ENCODE results near the gene GP1BB. TPM values are rescaled to one million over a fixed set of nuclear protein-coding genes. Genes with fewer than 3 reads are reported as not detected.

GP1BB gene
- total and polyA plus RNA-seq, 2 donors, result 2.1 to 9.6 TPM

DNA sequence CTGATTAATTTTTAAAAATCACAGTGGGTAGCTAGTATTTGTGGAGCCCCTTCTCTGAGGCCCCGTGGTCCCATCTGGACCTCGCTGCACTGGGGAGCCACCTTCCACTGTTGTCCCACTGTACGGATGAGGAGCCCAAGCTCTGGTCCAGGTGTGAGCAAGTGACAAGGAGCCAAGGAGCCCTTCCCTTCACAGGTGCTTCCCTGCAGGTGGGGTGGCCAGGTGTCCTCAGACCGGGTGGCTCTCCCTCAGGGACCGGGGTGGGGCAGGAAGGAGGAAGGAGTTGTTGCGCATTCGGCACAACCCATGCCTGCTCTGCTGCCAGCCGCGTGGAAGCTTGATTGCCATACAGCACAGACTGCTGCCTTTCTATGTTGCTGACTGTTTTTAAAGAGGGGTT is 19.5 kb upstream of the GP1BB start:
- peaks cover 0 to 25% of the 10 kb centered on the region in 2 donors for H3K27me3 ChIP-seq (ENCODE audit: control insufficient read depth in 2 of 2, insufficient read depth in 1 of 2, low read length in 1 of 2)

DNA sequence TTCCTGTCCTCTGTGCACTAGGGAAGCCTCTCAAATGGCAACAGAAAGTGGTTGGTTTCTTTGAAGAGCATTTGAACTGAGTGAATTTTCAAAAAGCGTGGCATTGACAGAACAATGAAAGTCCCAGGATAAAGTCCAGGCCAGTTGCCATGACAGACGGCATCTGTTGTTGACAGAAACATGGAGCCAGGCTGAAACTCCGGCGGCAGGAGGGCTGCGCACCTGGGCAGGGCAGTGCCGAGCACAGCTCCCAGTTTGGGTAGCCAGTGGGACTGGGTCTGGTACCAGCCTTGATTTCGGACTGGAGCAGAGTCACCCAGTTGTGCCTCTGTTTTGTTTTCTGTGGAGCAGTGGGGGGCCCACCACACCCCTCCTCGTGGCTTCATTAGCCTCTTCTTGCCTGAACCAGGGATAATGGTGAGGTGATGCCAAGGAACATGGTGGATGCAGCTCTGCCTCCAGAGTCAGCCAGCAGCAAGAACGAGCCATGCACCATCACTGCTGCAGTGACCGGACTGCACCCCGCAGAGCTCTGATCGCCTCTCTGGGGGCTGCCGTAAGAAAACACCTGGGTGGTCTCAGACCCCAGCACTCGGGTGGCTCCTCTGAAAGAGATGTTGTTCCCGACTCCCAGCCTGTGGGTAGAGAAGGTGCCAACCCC is 18.9 kb upstream of the GP1BB start:
- Histone ChIP-seq H3K36me3 (ENCODE audit: control insufficient read depth in 2 of 2, insufficient read depth in 2 of 2, low read length in 1 of 2) (no peaks in the 10 kb centered on the region), H3K4me3 (ENCODE audit: low read length in 2 of 2) (no peak overlapping the region), H3K27ac (ENCODE audit: low read depth in 1 of 2, low read length in 1 of 2) (no peak overlapping the region), H3K27me3 (ENCODE audit: control insufficient read depth in 2 of 2, insufficient read depth in 1 of 2, low read length in 1 of 2) (peaks cover 0 to 31% of the 10 kb centered on the region in 2 donors), H3K4me1 (ENCODE audit: control insufficient read depth in 2 of 2, insufficient read depth in 2 of 2, low read length in 2 of 2) (no peaks in the 10 kb centered on the region), H3K9me3 (ENCODE audit: control insufficient read depth in 2 of 2, insufficient read depth in 1 of 2, low read length in 1 of 2) (no peaks in the 10 kb centered on the region)
- WGBS, result 92% methylated on average over 15 of the region's 15 CpGs
- DNase-seq (ENCODE audit: low read depth in 6 of 9, low spot score in 9 of 9), result no peak

More for the DNA sequence above, 19.5 kb upstream of the GP1BB start:
- no peak for DNase-seq (ENCODE audit: low read depth in 6 of 9, low spot score in 9 of 9)
- Histone ChIP-seq H3K9me3 (ENCODE audit: control insufficient read depth in 2 of 2, insufficient read depth in 1 of 2, low read length in 1 of 2) (no peaks in the 10 kb centered on the region), H3K27ac (ENCODE audit: low read depth in 1 of 2, low read length in 1 of 2) (no peak overlapping the region), H3K4me1 (ENCODE audit: control insufficient read depth in 2 of 2, insufficient read depth in 2 of 2, low read length in 2 of 2) (no peaks in the 10 kb centered on the region), H3K36me3 (ENCODE audit: control insufficient read depth in 2 of 2, insufficient read depth in 2 of 2, low read length in 1 of 2) (no peaks in the 10 kb centered on the region), H3K4me3 (ENCODE audit: low read length in 2 of 2) (no peak overlapping the region)
- 81% methylated on average over 9 of the region's 9 CpGs for WGBS

DNA sequence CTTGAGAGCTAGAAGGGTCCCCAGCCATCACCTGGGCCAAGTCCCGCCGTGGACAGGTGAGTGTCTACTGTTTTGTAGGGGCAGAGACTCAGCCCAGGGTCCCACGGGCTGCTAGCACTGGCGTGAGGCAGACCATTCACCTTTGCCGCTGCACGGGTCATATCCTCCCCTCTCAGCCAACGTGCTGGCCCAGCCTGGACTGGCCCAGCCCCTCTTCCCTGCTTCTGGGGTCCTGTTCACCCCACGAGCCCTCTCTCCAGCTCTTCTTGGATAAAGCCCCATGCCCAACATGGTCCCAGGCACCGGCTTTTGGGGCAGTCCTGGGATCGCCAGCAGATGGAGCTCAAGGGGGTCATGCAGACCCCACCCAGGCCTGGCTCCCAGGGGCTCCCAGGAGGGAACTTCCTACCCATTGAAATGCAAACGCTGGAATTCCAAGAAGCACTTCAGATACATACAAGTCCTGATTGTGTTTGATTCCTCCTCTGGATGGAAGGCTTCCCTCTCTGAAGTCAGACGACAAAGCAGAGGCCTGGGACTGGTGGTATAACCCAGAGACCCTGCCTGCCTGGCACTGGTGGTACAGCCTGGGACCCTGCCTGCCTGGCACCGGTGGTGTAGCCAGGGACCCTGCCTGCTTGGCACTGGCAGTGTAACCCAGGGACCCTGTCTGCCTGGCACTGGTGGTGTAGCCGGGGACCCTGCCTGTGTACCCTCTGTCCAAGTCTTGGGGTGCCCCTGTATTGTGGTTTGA is 18.0 kb upstream of the GP1BB start:
- H3K27ac ChIP-seq (ENCODE audit: low read depth in 1 of 2, low read length in 1 of 2), result no peak overlapping the region
- DNase-seq (ENCODE audit: low read depth in 6 of 9, low spot score in 9 of 9), result no peak
- H3K9me3 ChIP-seq (ENCODE audit: control insufficient read depth in 2 of 2, insufficient read depth in 1 of 2, low read length in 1 of 2), result no peaks in the 10 kb centered on the region
- no peaks in the 10 kb centered on the region for H3K4me1 ChIP-seq (ENCODE audit: control insufficient read depth in 2 of 2, insufficient read depth in 2 of 2, low read length in 2 of 2)
- no peak overlapping the region for H3K4me3 ChIP-seq (ENCODE audit: low read length in 2 of 2)
- 87% methylated on average over 14 of the region's 14 CpGs for WGBS
- H3K27me3 ChIP-seq (ENCODE audit: control insufficient read depth in 2 of 2, insufficient read depth in 1 of 2, low read length in 1 of 2), result peaks cover 0 to 39% of the 10 kb centered on the region in 2 donors
- no peaks in the 10 kb centered on the region for H3K36me3 ChIP-seq (ENCODE audit: control insufficient read depth in 2 of 2, insufficient read depth in 2 of 2, low read length in 1 of 2)

DNA sequence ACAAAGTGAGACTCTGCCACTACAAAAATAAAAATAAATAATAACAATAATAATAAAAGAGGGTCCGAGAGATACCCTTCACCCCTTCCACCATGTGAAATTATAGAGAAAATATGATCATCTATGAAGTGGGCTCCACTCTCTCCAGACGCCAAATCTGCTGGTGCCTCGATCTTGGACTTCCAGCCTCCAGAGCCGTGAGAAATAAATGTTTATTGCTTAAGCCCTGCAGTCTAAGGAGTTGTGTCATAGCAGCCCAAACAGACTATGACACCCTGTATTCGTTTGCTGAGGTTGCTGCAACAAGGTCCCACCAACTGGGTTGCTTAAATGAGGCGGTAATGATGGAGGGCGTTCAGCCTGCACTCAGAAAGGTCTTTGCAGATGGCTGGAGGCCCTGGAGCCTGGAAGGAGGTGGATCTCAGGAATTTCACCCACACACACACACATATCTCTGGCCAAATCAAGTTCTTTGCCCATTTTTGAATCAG is 16.6 kb upstream of the GP1BB start:
- no peaks in the 10 kb centered on the region for H3K36me3 ChIP-seq (ENCODE audit: control insufficient read depth in 2 of 2, insufficient read depth in 2 of 2, low read length in 1 of 2)
- WGBS, result 89% methylated on average over 7 of the region's 7 CpGs
- H3K27ac ChIP-seq (ENCODE audit: low read depth in 1 of 2, low read length in 1 of 2), result no peak overlapping the region
- no peaks in the 10 kb centered on the region for H3K9me3 ChIP-seq (ENCODE audit: control insufficient read depth in 2 of 2, insufficient read depth in 1 of 2, low read length in 1 of 2)
- H3K4me1 ChIP-seq (ENCODE audit: control insufficient read depth in 2 of 2, insufficient read depth in 2 of 2, low read length in 2 of 2), result no peaks in the 10 kb centered on the region
- no peak for DNase-seq (ENCODE audit: low read depth in 6 of 9, low spot score in 9 of 9)
- no peak overlapping the region for H3K4me3 ChIP-seq (ENCODE audit: low read length in 2 of 2)
- H3K27me3 ChIP-seq (ENCODE audit: control insufficient read depth in 2 of 2, insufficient read depth in 1 of 2, low read length in 1 of 2), result peaks cover under 1 to 51% of the 10 kb centered on the region in 2 donors

DNA sequence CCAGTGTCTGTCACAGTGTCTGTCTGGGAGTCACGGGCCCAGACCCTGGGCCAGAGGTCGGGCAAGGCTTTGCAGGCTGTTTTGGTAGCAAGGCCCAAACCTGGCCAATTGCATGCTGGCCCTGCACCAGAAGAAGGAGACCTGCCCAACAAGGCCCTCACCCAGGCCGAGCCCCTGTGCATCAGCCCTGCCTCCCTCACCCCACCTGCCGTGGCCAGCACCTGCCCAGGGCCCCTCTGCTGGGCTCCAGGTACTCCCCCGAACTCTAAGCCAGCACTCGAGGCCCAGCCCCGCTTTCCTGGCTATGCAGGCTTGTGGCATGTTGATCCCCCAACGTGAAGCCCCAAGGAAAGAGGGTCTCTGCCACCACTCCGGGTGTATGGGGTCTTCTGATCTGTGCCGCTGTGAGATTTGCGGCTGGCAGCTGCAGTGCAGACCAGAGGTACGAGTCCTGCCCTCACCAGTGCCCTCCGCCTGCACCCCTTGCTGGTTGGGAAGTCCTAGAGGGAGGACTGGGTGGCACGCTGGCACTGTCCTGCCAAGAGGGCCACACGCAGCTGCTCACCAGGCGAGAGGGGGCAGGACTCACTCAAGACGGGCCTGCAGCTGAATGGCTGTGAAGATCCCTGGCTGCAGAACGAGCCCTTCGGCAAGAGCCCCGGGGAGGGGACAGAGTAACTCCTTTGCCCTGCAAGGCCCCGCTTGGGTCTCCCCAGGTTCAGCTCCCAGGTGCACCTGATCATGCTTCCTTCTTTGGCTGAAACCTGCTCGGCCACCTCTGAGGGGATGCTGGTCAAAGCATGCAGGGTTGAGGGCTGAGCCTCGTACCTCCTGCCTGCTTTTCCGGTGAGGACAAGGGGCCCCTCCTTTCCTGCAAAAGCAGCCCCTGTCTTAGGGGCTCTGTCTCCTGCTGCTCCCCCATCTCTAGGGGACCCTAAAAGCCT is 15.7 kb upstream of the GP1BB start:
- Histone ChIP-seq H3K4me3 (ENCODE audit: low read length in 2 of 2) (no peak overlapping the region), H3K36me3 (ENCODE audit: control insufficient read depth in 2 of 2, insufficient read depth in 2 of 2, low read length in 1 of 2) (no peaks in the 10 kb centered on the region), H3K27me3 (ENCODE audit: control insufficient read depth in 2 of 2, insufficient read depth in 1 of 2, low read length in 1 of 2) (peaks cover 5 to 60% of the 10 kb centered on the region in 2 donors), H3K9me3 (ENCODE audit: control insufficient read depth in 2 of 2, insufficient read depth in 1 of 2, low read length in 1 of 2) (no peaks in the 10 kb centered on the region), H3K27ac (ENCODE audit: low read depth in 1 of 2, low read length in 1 of 2) (no peak overlapping the region), H3K4me1 (ENCODE audit: control insufficient read depth in 2 of 2, insufficient read depth in 2 of 2, low read length in 2 of 2) (no peaks in the 10 kb centered on the region)
- 92% methylated on average over 24 of the region's 24 CpGs for WGBS
- no peak for DNase-seq (ENCODE audit: low read depth in 6 of 9, low spot score in 9 of 9)

DNA sequence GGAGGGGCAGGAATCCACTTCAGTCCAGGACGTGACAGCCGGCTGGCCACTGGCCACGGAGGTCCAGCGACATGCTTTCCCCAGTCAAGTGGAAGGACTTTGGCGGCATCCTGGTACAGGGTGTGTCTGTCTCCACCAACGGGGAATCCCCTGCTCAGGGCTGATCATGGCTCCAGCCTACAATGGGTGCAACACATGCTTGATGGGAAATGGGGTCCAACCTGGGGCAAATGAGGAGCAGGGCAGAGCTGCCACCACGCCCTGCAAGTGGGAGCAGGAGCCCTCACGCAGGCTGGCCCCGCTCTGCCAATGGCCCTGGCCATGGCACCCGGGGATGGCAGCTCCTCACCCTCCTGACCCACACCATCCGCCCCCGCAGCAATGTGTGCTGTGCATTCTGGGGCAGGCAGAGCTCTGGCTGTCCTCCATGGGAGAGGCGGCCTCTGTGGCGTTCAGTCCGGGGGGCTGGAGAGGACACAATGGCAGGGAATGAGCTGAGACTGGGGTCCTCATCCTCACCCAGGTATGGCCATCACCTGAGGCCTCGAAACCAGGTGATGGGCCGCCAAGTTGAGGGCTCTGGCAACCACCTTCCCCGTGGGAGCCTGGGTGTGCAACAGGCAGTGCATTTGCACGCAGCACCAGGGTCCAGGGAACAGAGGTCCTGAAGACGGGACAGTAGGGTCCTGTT is 14.9 kb upstream of the GP1BB start:
- DNase-seq (ENCODE audit: low read depth in 6 of 9, low spot score in 9 of 9), result no peak
- Histone ChIP-seq H3K27ac (ENCODE audit: low read depth in 1 of 2, low read length in 1 of 2) (no peak overlapping the region), H3K36me3 (ENCODE audit: control insufficient read depth in 2 of 2, insufficient read depth in 2 of 2, low read length in 1 of 2) (no peaks in the 10 kb centered on the region), H3K27me3 (ENCODE audit: control insufficient read depth in 2 of 2, insufficient read depth in 1 of 2, low read length in 1 of 2) (peaks cover 11 to 68% of the 10 kb centered on the region in 2 donors), H3K9me3 (ENCODE audit: control insufficient read depth in 2 of 2, insufficient read depth in 1 of 2, low read length in 1 of 2) (no peaks in the 10 kb centered on the region), H3K4me3 (ENCODE audit: low read length in 2 of 2) (no peak overlapping the region), H3K4me1 (ENCODE audit: control insufficient read depth in 2 of 2, insufficient read depth in 2 of 2, low read length in 2 of 2) (no peaks in the 10 kb centered on the region)
- 93% methylated on average over 20 of the region's 20 CpGs for WGBS

DNA sequence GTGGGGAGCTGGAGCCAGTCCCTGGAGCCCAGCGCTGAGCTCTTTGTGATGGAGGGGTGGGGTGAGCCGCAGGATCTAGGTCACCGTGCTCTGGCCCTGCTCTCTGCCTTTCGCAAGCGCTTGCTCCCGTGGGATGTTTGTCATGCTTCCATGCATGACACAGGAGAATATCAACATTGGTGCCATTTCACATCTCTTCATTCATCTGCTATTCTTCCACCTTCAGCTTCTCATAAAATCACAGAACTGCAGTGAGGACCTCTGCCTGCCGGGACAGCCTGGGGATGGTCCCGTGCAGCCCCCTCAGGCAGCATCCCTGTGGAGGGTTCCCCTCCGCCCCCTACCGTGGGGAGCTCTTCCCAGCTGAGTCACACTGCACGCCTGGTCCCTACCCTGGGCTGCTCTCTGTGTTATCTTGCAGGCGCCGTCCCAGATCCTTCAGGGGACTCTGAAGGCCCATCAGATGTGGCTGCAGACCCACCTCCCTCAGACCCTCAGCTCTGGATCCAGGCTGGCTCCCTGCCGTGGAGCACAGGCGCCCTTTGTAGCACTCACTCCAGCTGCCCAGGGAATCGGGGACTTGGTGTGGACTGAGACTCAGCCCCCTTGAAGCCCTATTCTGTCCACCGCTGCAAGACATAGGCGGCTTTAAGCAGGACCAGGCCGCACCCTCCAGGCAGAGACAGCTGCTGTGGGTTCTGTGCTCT is 14.1 kb upstream of the GP1BB start:
- 89% methylated on average over 19 of the region's 19 CpGs for WGBS
- Histone ChIP-seq H3K36me3 (ENCODE audit: control insufficient read depth in 2 of 2, insufficient read depth in 2 of 2, low read length in 1 of 2) (no peaks in the 10 kb centered on the region), H3K9me3 (ENCODE audit: control insufficient read depth in 2 of 2, insufficient read depth in 1 of 2, low read length in 1 of 2) (no peaks in the 10 kb centered on the region), H3K4me3 (ENCODE audit: low read length in 2 of 2) (no peak overlapping the region), H3K27ac (ENCODE audit: low read depth in 1 of 2, low read length in 1 of 2) (no peak overlapping the region), H3K4me1 (ENCODE audit: control insufficient read depth in 2 of 2, insufficient read depth in 2 of 2, low read length in 2 of 2) (no peaks in the 10 kb centered on the region), H3K27me3 (ENCODE audit: control insufficient read depth in 2 of 2, insufficient read depth in 1 of 2, low read length in 1 of 2) (peaks cover 19 to 71% of the 10 kb centered on the region in 2 donors)
- no peak for DNase-seq (ENCODE audit: low read depth in 6 of 9, low spot score in 9 of 9)
